Endothelial cell of umbilical vein (primary cell): ENCODE data around the gene NAALADL1. TPM values are rescaled to one million over a fixed set of nuclear protein-coding genes. Genes with fewer than 3 reads are reported as not detected.

Experiments
- BruUV-seq: library from RNA; stranded (reverse); fragments of 400-500 nt; replicated peaks from 2 replicates; lab custom pipeline; 2021; lab: Mats Ljungman, UMichigan
- CTCF ChIA-PET: fragments of 300-600, 350-600 bp; sonication (Branson Sonifier 250); formaldehyde crosslinking; loops from one replicate; lab custom pipeline; 2021; ENCODE audit warnings: antibody characterized with exemption, inconsistent platforms; lab: Charles Lee
- POLR2A ChIA-PET: fragments of 300-600, 350-600 bp; sonication (Branson Sonifier 250); formaldehyde crosslinking; loops from one replicate; lab custom pipeline; 2021; ENCODE audit warnings: antibody characterized with exemption, inconsistent platforms; lab: Charles Lee
- DNase-seq: peaks from one replicate; pipeline ENCODE4 v3.0.0-alpha.2; 2011; ENCODE audit warnings: low read depth, low spot score
- FAIRE-seq: peaks from 2 replicates; lab custom pipeline; 2011; peaks lifted over from hg19 to GRCh38; lab: Jason Lieb, UNC
- H2AFZ ChIP-seq: 2 replicates; pipeline ENCODE4 v1.6.0; 2012; ENCODE audit warnings: low read depth, low read length, control low read depth, inconsistent platforms
- H3K27ac ChIP-seq: 2 replicates; pipeline ENCODE4 v1.5.1; 2011; ENCODE audit warnings: low read depth, mild to moderate bottlenecking, control low read depth, low read length, moderate library complexity; ENCODE audit not compliant: insufficient read depth
- H3K27me3 ChIP-seq, 2 experiments: 2 replicates each; pipeline versions ENCODE4 v1.6.0 to v1.6.1; 2011; ENCODE audit warnings: low read length in 2 of 2, mixed read lengths in 1 of 2; ENCODE audit not compliant: control insufficient read depth in 2 of 2, insufficient read depth in 2 of 2
- H3K36me3 ChIP-seq, 2 experiments: 2 replicates in 1 of 2; 3 replicates in 1 of 2; pipeline ENCODE4 v1.5.1; 2011; ENCODE audit warnings: low read length in 2 of 2, mild to moderate bottlenecking in 1 of 2, moderate library complexity in 1 of 2; ENCODE audit not compliant: control insufficient read depth in 2 of 2, insufficient read depth in 2 of 2; ENCODE audit errors: extremely low read depth in 1 of 2
- H3K4me1 ChIP-seq: 3 replicates; pipeline ENCODE4 v1.5.1; 2011; ENCODE audit warnings: mild to moderate bottlenecking, low read length; ENCODE audit not compliant: control insufficient read depth, insufficient read depth; ENCODE audit errors: extremely low read depth
- H3K4me2 ChIP-seq: 2 replicates; pipeline ENCODE4 v1.6.1; 2011; ENCODE audit warnings: low read length, control low read depth, mixed read lengths; ENCODE audit not compliant: insufficient read depth
- H3K4me3 ChIP-seq, 3 experiments: fragments of 200-600 bp in 1 of 3; sonication (generic), shearing (Covaris generic) in 1 of 3; replicated peaks in 1 of 3; 2 replicates each; pipeline ENCODE4 v1.5.1; 2011 to 2016; ENCODE audit warnings: control low read depth in 3 of 3, low read length in 3 of 3, mild to moderate bottlenecking in 2 of 3, inconsistent platforms in 1 of 3, low read depth in 1 of 3, moderate library complexity in 1 of 3; ENCODE audit not compliant: insufficient read depth in 1 of 3
- H3K79me2 ChIP-seq: 2 replicates; pipeline ENCODE4 v1.6.0; 2012; ENCODE audit warnings: low read length, inconsistent platforms; ENCODE audit not compliant: control insufficient read depth, insufficient read depth
- H3K9ac ChIP-seq: replicated peaks from 2 replicates; pipeline ENCODE3; 2011; ENCODE audit warnings: low read length, control low read depth; ENCODE audit not compliant: insufficient read depth; ENCODE audit errors: extremely low read depth
- H3K9me1 ChIP-seq: replicated peaks from 3 replicates; pipeline ENCODE4 v1.6.0; 2011; ENCODE audit warnings: mild to moderate bottlenecking, low read length; ENCODE audit not compliant: control insufficient read depth, insufficient read depth; ENCODE audit errors: extremely low read depth
- H3K9me3 ChIP-seq: replicated peaks from 2 replicates; pipeline ENCODE4 v1.5.1; 2012; ENCODE audit warnings: low read length, inconsistent platforms; ENCODE audit not compliant: control insufficient read depth, insufficient read depth
- H4K20me1 ChIP-seq: replicated peaks from 2 replicates; pipeline ENCODE3; 2011; ENCODE audit warnings: mild to moderate bottlenecking, low read length; ENCODE audit not compliant: control insufficient read depth, insufficient read depth; ENCODE audit errors: extremely low read depth
- EZH2 ChIP-seq: IDR thresholded peaks from 2 replicates; pipeline ENCODE4 v1.6.1; 2012; ENCODE audit warnings: borderline replicate concordance, low read depth, mild to moderate bottlenecking, moderate library complexity, low read length, inconsistent platforms; ENCODE audit not compliant: severe bottlenecking
- FOS ChIP-seq: IDR thresholded peaks from 2 replicates; pipeline ENCODE4 v1.6.1; 2011; ENCODE audit warnings: mild to moderate bottlenecking, low read length, moderate library complexity, borderline replicate concordance; ENCODE audit not compliant: insufficient read depth
- GATA2 ChIP-seq: IDR thresholded peaks from 2 replicates; pipeline ENCODE4 v1.7.0; 2011; ENCODE audit warnings: low read depth, mild to moderate bottlenecking, moderate library complexity, mixed read lengths, low read length; ENCODE audit not compliant: insufficient read length, insufficient read depth
- JUN ChIP-seq: IDR thresholded peaks from 2 replicates; pipeline ENCODE4 v1.6.1; 2011; ENCODE audit warnings: borderline replicate concordance, low read depth; ENCODE audit not compliant: insufficient read length, insufficient read depth
- MYC ChIP-seq: IDR thresholded peaks from one replicate; pipeline ENCODE4 v1.6.1; 2011; ENCODE audit warnings: mild to moderate bottlenecking, low read depth, low read length
- POLR2A ChIP-seq: IDR thresholded peaks from 2 replicates; pipeline ENCODE4 v1.6.1; 2012; ENCODE audit warnings: low read depth, mild to moderate bottlenecking, control low read depth, low read length
- POLR2AphosphoS5 ChIP-seq: IDR thresholded peaks from 2 replicates; pipeline ENCODE4 v1.6.1; 2012; ENCODE audit warnings: low read depth, mild to moderate bottlenecking, control low read depth, low read length, moderate library complexity; ENCODE audit not compliant: insufficient read depth
- dilution Hi-C: fragments of 300-500 bp; cut with MboI; formaldehyde crosslinking; loops from one replicate; pipeline ENCODE4 v1.15.0; 2019; ENCODE audit warnings: low sequenced_read_pairs; ENCODE audit not compliant: extremely low pct_ligation_motif_present
- intact Hi-C: fragments of 100-400 bp; cut with micrococcal nuclease; formaldehyde crosslinking; loops from one replicate; pipeline ENCODE4 v1.10.0; 2022
- polyA plus RNA-seq, 4 experiments: library from polyadenylated mRNA; depleted of rRNA in 3 of 4; stranded (reverse) in 3 of 4; unstranded in 1 of 4; fragments of >200 nt; gene quantifications; 2 replicates each; pipeline versions ENCODE4 v1.2.1 to v1.2.3, GENCODE V29; 2011 to 2012; ENCODE audit warnings: missing spikeins in 1 of 4
- total RNA-seq: library from RNA; stranded (reverse); gene quantifications from 2 replicates; pipeline ENCODE4 v1.2.3, GENCODE V29; 2021
- TF ChIP-seq, protein P1 (sequence below), 2 donors: IDR thresholded peaks; 1 replicate in 1 of 2; 2 replicates in 1 of 2; pipeline ENCODE4 v1.5.1; 2011; ENCODE audit warnings: low read length in 2 of 2, mild to moderate bottlenecking in 2 of 2, moderate library complexity in 2 of 2, control low read depth in 1 of 2, inconsistent platforms in 1 of 2, low read depth in 1 of 2; ENCODE audit not compliant: insufficient read depth in 1 of 2; ENCODE audit errors: extremely low read depth in 1 of 2
- TF ChIP-seq, protein P2 (sequence below): IDR thresholded peaks from 2 replicates; pipeline ENCODE4 v1.6.1; 2011; ENCODE audit not compliant: insufficient read depth, insufficient read length

NAALADL1 gene
- total and polyA plus RNA-seq, 2 donors (not counting 3 experiments of a cell fraction or from before 2014, with no cell fraction given): 6.8 to 13.9 TPM

GRCh38 chr11:65016705-65017104 lies 41.6 kb downstream of the NAALADL1 start:
- Histone ChIP-seq H3K9ac (no peak overlapping the region), H4K20me1 (no peaks in the 10 kb centered on the region), H3K36me3 (peaks cover 0 to 4% of the 10 kb centered on the region in 2 experiments), H3K27me3 (no peaks in the 10 kb centered on the region), H3K4me2 (no peak overlapping the region), H3K4me3 (no peak overlapping the region), H3K9me1 (no peaks in the 10 kb centered on the region), H3K27ac (no peak overlapping the region), H2AFZ (no peak overlapping the region), H3K4me1 (peaks cover 4% of the 10 kb centered on the region), H3K79me2 (peaks cover 2% of the 10 kb centered on the region), H3K9me3 (no peaks in the 10 kb centered on the region)
- dilution Hi-C loops: no loop called here
- no peak for TF ChIP-seq MYC
- no peak for TF ChIP-seq POLR2AphosphoS5
- TF ChIP-seq, protein P1, sequence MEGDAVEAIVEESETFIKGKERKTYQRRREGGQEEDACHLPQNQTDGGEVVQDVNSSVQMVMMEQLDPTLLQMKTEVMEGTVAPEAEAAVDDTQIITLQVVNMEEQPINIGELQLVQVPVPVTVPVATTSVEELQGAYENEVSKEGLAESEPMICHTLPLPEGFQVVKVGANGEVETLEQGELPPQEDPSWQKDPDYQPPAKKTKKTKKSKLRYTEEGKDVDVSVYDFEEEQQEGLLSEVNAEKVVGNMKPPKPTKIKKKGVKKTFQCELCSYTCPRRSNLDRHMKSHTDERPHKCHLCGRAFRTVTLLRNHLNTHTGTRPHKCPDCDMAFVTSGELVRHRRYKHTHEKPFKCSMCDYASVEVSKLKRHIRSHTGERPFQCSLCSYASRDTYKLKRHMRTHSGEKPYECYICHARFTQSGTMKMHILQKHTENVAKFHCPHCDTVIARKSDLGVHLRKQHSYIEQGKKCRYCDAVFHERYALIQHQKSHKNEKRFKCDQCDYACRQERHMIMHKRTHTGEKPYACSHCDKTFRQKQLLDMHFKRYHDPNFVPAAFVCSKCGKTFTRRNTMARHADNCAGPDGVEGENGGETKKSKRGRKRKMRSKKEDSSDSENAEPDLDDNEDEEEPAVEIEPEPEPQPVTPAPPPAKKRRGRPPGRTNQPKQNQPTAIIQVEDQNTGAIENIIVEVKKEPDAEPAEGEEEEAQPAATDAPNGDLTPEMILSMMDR (IDR thresholded peaks at IDR 0.05; ENCODE audit: extremely low read depth in 1 of 2, insufficient read depth in 1 of 2, low read depth in 1 of 2, low read length in 2 of 2): no peak
- TF ChIP-seq, protein P2, sequence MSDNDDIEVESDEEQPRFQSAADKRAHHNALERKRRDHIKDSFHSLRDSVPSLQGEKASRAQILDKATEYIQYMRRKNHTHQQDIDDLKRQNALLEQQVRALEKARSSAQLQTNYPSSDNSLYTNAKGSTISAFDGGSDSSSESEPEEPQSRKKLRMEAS: no peak
- no peak for TF ChIP-seq POLR2A
- no peak for TF ChIP-seq GATA2
- TF ChIP-seq FOS: no peak
- no peak for TF ChIP-seq JUN
- TF ChIP-seq EZH2: no peak
- DNase-seq (no peak), FAIRE-seq (no peak)
- POLR2A ChIA-PET: no interaction called here
- BruUV-seq: no TSS peak
- intact Hi-C loops: no loop called here
- CTCF ChIA-PET: no interaction called here
